GM12873 (cell line): ENCODE data around the gene TMEM218.

Source experiments
- CTCF ChIP-seq: IDR thresholded peaks from 2 replicates; pipeline ENCODE4 v1.5.1; 2012; ENCODE audit warnings: low read depth, mild to moderate bottlenecking, moderate library complexity, low read length, control low read depth; ENCODE audit not compliant: insufficient read depth; ENCODE audit errors: missing control alignments

TMEM218 gene

DNA sequence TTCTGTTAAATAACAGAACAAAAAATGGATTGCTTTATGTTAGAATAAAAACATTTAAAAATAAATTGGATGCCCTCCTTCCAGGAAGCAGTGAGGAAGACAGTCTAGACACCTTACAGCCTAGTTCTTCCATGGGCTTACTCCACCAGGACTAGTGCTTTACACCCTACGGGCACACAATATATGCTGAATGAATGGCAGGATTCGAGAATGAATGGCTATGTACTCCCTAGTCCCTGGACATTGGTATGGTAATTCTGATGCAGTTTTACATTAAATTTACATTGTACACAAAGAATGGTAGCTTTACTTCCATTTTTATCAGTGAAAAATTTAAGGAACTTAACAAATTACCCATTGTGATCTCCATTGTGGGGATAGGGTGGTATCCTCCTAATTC, 16.7 kb downstream of the TMEM218 start:
- no peak for TF ChIP-seq CTCF

- TF ChIP-seq CTCF = no peak
Observed at GRCh38 chr11:125093502-125093901, 17.9 kb downstream of the TMEM218 start.

DNA sequence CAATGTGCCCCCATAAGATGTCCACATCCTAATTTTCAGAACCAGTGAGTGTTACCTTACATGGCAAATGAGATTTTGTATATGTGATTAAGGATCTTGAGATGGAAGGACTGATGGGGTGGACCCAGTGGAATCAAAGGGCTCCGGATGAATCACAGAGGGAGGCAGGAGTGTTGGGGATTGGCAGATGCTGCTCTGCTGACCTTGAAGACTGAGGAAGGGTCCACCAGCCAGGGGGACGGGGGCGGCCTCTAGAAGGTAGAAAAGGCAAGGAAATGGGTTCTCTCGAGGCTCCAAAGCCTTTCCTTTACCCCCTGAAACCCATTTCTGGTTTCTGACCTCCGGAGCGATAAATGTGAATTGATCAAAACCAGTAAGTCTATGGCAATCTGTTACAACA, 18.8 kb downstream of the TMEM218 start:
- TF ChIP-seq CTCF = no peak

- no peak for TF ChIP-seq CTCF
Observed at GRCh38 chr11:125091877-125092664, 19.4 kb downstream of the TMEM218 start.

DNA sequence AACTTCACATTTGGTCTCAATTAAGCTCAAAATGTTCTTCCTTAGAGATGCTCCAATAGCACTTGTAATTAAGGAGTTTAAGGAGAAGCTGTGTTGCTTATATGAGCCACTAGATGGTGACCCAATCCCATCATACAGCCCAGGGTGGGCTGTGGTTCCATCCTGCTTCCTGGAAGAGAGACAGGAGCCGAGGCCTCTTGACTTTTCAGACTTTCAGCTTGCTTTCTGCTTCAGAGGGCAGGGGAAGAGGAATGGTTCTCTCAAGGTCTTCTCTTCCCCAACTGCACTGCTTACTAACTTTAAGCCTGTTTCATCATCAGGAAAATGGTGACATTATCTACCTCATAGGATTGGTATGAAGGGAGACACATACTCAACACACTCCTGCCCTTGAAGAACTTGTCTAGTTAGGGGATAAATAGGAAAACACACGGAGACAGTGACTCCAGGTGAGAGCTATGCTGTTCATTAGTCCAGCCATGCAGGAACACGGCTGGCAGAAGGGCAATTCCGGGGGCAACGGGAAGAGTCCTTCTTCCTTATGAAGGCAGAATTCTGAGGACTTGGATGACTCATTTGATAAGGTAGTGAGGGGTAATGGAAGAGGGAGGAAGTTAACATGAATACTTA, 20.1 kb downstream of the TMEM218 start:
- peak; percentile 55 for TF ChIP-seq CTCF

- no peak for TF ChIP-seq CTCF
Observed at GRCh38 chr11:125090816-125091215, 20.6 kb downstream of the TMEM218 start.

GRCh38 chr11:125088576-125089455, 22.6 kb downstream of the TMEM218 start:
- TF ChIP-seq CTCF = no peak
